Muscle of arm (tissue), 14 donors: ENCODE measurements around the gene SYT10. TPM values are rescaled to one million over a fixed set of nuclear protein-coding genes. Genes with fewer than 3 reads are reported as not detected.
"Not testable (repeated sequence)": the region's sequence is repeated elsewhere in the genome, so short reads cannot be mapped to it uniquely, and the experiment has no call there.

ENCODE experiments used
- DNase-seq: peaks from one replicate; pipeline ENCODE4 v3.0.0-alpha.2; 2013
- long read RNA-seq, 11 donors: transcript quantifications; one replicate each; lab custom pipeline, GENCODE V29; 2026
- polyA plus RNA-seq, 12 donors: library from polyadenylated mRNA; unstranded; fragments of 120-200 nt; gene quantifications; one replicate each; pipeline ENCODE4 v1.2.1, GENCODE V29; 2013; ENCODE audit not compliant: insufficient read length in 12 of 12

Gene SYT10
- polyA plus RNA-seq = under 1 TPM in 7 of 12 donors, not detected in 5; 0.03 to 0.58 (median 0.09) TPM
- long read RNA-seq, donor 1 = 0 reads
- long read RNA-seq, donor 2 = 0 reads
- long read RNA-seq, donor 3 = 0 reads
- long read RNA-seq, donor 4 = 0 reads
- long read RNA-seq, donor 5 = 0 reads
- long read RNA-seq, donor 6 = 0 reads
- long read RNA-seq, donor 7 = 0 reads
- long read RNA-seq, donor 8 = 0 reads
- long read RNA-seq, donor 9 = 0 reads
- long read RNA-seq, donor 10 = 0 reads
- long read RNA-seq, donor 11 = 0 reads

GRCh38 chr12:33439587-33440011 lies at the start of gene SYT10:
TSS of gene SYT10 (minus strand) at chr12:33439819. CDS start at chr12:33439522, 297 bp downstream.
- peak; percentile 20 for DNase-seq

GRCh38 chr12:33488036-33488435 lies 48.4 kb upstream of the SYT10 start:
- no peak for DNase-seq

GRCh38 chr12:33486058-33486457 lies 46.4 kb upstream of the SYT10 start:
- DNase-seq = no peak

GRCh38 chr12:33484161-33484560 lies 44.5 kb upstream of the SYT10 start:
- no peak for DNase-seq

- DNase-seq = no peak
These were observed 40.7 kb upstream of the SYT10 start for GRCh38 chr12:33480366-33480765.

GRCh38 chr12:33476058-33476457 lies 36.4 kb upstream of the SYT10 start:
- no peak for DNase-seq

- DNase-seq = no peak
These were observed 32.7 kb upstream of the SYT10 start for GRCh38 chr12:33472299-33472698.

GRCh38 chr12:33455096-33455495 lies 15.5 kb upstream of the SYT10 start:
- no peak for DNase-seq

GRCh38 chr12:33450480-33450879 lies 10.9 kb upstream of the SYT10 start:
- DNase-seq = no peak

GRCh38 chr12:33440477-33440876 lies 858 bp upstream of the SYT10 start:
- DNase-seq = no peak

- no peak for DNase-seq
These were observed 600 bp downstream of the SYT10 start for GRCh38 chr12:33438851-33439586.

- DNase-seq = no peak
These were observed 1.4 kb downstream of the SYT10 start for GRCh38 chr12:33438025-33438772.

GRCh38 chr12:33437598-33437997 lies 2.0 kb downstream of the SYT10 start:
- DNase-seq = no peak

- DNase-seq = no peak
These were observed 6.6 kb downstream of the SYT10 start for GRCh38 chr12:33432992-33433391.

GRCh38 chr12:33431648-33432047 lies 8.0 kb downstream of the SYT10 start:
- DNase-seq = no peak

- DNase-seq = no peak
These were observed 10.2 kb downstream of the SYT10 start for GRCh38 chr12:33429468-33429867.

GRCh38 chr12:33427071-33427470 lies 12.5 kb downstream of the SYT10 start:
- no peak for DNase-seq

- no peak for DNase-seq
These were observed 15.9 kb downstream of the SYT10 start for GRCh38 chr12:33423706-33424105.

GRCh38 chr12:33412410-33412809 lies 27.2 kb downstream of the SYT10 start:
- DNase-seq = not testable (repeated sequence)

- no peak for DNase-seq
These were observed 56.1 kb downstream of the SYT10 start for GRCh38 chr12:33383503-33383902.

GRCh38 chr12:33376153-33376552 lies 63.5 kb downstream of the SYT10 start:
- no peak for DNase-seq

GRCh38 chr12:33370318-33370717 lies 69.3 kb downstream of the SYT10 start:
- no peak for DNase-seq

- DNase-seq = no peak
These were observed 82.4 kb downstream of the SYT10 start for GRCh38 chr12:33357181-33357580.
